Suprapubic skin (tissue), 4 donors: ENCODE measurements around the gene MGAT5. TPM values are rescaled to one million over a fixed set of nuclear protein-coding genes. Genes with fewer than 3 reads are reported as not detected.

ENCODE experiments used
- DNase-seq, 2 donors: peaks; one replicate each; pipeline ENCODE4 v3.0.0-alpha.2; 2019; ENCODE audit warnings: low spot score in 2 of 2
- H3K27ac ChIP-seq: fragments of 200-600 bp; sonication (generic); one replicate; pipeline ENCODE4 v1.5.1; 2019
- H3K27me3 ChIP-seq: fragments of 200-600 bp; sonication (generic); one replicate; pipeline ENCODE4 v1.5.1; 2019
- H3K36me3 ChIP-seq: fragments of 200-600 bp; sonication (generic); one replicate; pipeline ENCODE4 v1.5.1; 2019
- H3K4me1 ChIP-seq: fragments of 200-600 bp; sonication (generic); one replicate; pipeline ENCODE4 v1.5.1; 2019
- H3K4me3 ChIP-seq: fragments of 200-600 bp; sonication (generic); one replicate; pipeline ENCODE4 v1.5.1; 2019; ENCODE audit warnings: mild to moderate bottlenecking
- H3K9me3 ChIP-seq: fragments of 200-600 bp; sonication (generic); one replicate; pipeline ENCODE4 v1.5.1; 2019
- EP300 ChIP-seq: sonication (generic); formaldehyde crosslinking; IDR thresholded peaks from one replicate; pipeline ENCODE4 v1.6.1; 2017; ENCODE audit warnings: antibody characterized with exemption
- POLR2A ChIP-seq, 2 donors: fragments of 450-650 bp; IDR thresholded peaks; one replicate each; pipeline ENCODE4 v1.6.1; 2017; ENCODE audit warnings: antibody characterized with exemption in 2 of 2, mild to moderate bottlenecking in 2 of 2, moderate library complexity in 2 of 2
- POLR2AphosphoS5 ChIP-seq, 3 donors: sonication (generic); formaldehyde crosslinking; IDR thresholded peaks; one replicate each; pipeline ENCODE4 v1.6.1; 2017; ENCODE audit warnings: antibody characterized with exemption in 3 of 3
- WGBS: methylation state at CpG from one replicate; pipeline ENCODE4 v1.1.5; 2018; 5-methylcytosine and 5-hydroxymethylcytosine counted together
- total RNA-seq, 4 donors: library from RNA; depleted of rRNA; stranded (reverse); fragments of >200 nt; gene quantifications; one replicate each; pipeline ENCODE4 v1.1.0, GENCODE V29; 2016
- TF ChIP-seq, protein P1 (sequence below), 2 donors: fragments of 200-600 bp in 1 of 2; fragments of 450-650 bp in 1 of 2; sonication (generic) in 1 of 2; IDR thresholded peaks; one replicate each; pipeline ENCODE4 v1.5.1; 2016 to 2019; ENCODE audit warnings: antibody characterized with exemption in 2 of 2, mild to moderate bottlenecking in 1 of 2, moderate library complexity in 1 of 2

The MGAT5 gene
- total RNA-seq, 4 donors from 2014 or later, result 16.9 to 42.1 (median 32.9) TPM

DNA sequence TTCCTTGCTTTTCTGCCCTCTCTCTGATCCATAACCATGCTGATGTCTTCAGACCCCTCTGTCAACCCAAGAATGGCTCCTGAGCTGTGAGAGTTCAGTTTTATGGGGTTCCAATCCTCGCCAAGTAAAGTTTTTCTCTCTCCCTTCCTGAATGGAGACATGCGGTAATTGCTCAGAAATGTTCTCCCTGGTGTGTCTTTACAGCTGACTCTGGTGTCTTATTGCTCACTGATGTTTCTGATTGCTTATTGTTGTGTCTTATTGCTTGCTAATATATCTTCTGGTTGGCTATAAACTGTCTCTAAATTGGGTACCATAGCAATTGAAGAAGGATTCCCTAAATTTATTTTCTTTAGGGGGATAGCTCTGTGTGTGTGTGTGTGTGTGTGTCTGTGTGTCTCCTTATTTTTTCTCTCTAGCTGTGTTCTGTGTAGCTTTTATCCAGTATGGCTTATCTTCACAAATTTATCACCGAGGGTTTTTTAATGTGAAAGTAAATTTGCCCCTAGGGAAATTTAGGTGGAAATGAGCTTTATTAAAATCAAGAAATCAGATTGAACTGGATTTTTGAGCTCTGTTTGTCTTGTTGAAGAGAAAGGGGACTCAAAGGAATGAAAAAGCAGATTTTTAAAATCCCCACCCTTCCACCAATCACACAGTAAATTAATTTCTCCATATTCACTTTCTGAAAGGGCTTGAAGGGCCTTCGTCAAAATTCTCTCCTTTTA is 19.5 kb downstream of the MGAT5 start:
- no peak for TF ChIP-seq EP300
- TF ChIP-seq POLR2AphosphoS5 (IDR thresholded peaks at IDR 0.05), result no peak
- TF ChIP-seq POLR2A (IDR thresholded peaks at IDR 0.05), result no peak
- TF ChIP-seq, protein P1, sequence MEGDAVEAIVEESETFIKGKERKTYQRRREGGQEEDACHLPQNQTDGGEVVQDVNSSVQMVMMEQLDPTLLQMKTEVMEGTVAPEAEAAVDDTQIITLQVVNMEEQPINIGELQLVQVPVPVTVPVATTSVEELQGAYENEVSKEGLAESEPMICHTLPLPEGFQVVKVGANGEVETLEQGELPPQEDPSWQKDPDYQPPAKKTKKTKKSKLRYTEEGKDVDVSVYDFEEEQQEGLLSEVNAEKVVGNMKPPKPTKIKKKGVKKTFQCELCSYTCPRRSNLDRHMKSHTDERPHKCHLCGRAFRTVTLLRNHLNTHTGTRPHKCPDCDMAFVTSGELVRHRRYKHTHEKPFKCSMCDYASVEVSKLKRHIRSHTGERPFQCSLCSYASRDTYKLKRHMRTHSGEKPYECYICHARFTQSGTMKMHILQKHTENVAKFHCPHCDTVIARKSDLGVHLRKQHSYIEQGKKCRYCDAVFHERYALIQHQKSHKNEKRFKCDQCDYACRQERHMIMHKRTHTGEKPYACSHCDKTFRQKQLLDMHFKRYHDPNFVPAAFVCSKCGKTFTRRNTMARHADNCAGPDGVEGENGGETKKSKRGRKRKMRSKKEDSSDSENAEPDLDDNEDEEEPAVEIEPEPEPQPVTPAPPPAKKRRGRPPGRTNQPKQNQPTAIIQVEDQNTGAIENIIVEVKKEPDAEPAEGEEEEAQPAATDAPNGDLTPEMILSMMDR (IDR thresholded peaks at IDR 0.05), result no peak
- 80% methylated on average over 4 of the region's 4 CpGs for WGBS
- H3K4me3 ChIP-seq, result no peak overlapping the region
- peaks cover 11% of the 10 kb centered on the region for H3K36me3 ChIP-seq
- no peaks in the 10 kb centered on the region for H3K4me1 ChIP-seq
- H3K27ac ChIP-seq, result no peak overlapping the region
- no peaks in the 10 kb centered on the region for H3K27me3 ChIP-seq
- H3K9me3 ChIP-seq, result no peaks in the 10 kb centered on the region
- DNase-seq, result no peak

DNA sequence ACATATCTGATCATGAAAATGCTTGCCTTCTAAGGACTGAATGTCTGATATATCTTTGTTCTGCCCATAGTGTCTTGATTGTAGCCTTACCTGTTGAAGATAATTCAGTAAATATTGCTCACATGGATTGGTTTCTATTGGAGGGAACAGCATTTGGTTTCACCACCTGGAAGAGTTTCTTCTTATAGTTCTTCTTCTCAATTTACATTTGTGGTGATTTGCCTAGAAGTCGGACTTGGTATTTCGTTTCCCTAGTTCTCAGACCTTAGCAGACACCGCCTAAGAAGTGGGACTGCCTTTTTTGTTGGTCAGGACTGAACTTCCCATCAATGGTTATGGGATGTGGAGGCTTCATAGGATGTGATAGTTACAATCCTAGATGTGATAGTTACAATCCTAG is 20.2 kb downstream of the MGAT5 start:
- Histone ChIP-seq H3K4me3 (no peak overlapping the region), H3K36me3 (peaks cover 11% of the 10 kb centered on the region), H3K4me1 (no peaks in the 10 kb centered on the region), H3K9me3 (no peaks in the 10 kb centered on the region), H3K27ac (no peak overlapping the region), H3K27me3 (no peaks in the 10 kb centered on the region)
- TF ChIP-seq POLR2AphosphoS5 (IDR thresholded peaks at IDR 0.05) (no peak), POLR2A (IDR thresholded peaks at IDR 0.05) (no peak), EP300 (no peak)
- TF ChIP-seq, protein P1 (IDR thresholded peaks at IDR 0.05), result no peak
- 98% methylated on average over 3 of the region's 3 CpGs for WGBS
- DNase-seq, result no peak

DNA sequence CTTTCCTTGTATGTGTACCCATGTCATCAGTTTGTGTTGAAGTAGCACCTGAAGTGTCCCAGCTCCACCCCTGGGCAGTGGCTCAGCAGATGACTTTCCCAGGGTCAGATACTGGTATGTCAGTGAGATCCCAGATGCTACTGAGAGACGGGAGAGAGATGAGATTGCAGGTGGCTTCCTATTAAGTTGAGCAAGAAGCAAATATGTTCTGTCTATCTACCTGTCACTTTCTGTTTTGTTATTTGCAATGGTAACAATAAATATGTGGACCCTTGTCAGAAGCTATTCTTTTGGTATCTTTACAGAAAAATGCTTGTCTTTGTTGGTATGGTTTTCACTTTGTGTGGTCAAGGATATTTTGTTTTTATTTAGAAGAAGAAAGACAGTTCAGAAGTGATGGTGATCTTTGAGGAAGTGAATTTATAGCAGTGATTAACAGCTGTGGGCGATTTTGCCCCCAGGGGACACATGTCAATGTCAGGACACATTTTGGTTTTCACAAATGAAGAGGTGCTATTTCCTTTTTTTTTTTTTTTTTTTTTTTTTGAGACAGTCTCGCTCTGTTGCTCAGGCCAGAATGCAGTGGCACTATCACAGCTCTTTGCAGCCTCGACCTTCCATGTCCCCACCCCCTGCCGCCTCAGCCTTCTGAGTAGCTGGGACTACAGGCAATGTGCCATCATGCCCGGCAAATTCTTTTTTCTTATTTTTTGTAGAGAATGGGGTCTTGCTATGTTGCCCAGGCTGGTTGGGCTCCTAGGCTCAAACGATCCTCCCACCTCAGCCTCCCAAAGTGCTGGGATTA is 21.4 kb downstream of the MGAT5 start:
- 82% methylated on average over 7 of the region's 7 CpGs for WGBS
- no peak for TF ChIP-seq POLR2A (IDR thresholded peaks at IDR 0.05)
- no peak for TF ChIP-seq POLR2AphosphoS5 (IDR thresholded peaks at IDR 0.05)
- no peak for TF ChIP-seq EP300
- TF ChIP-seq, protein P1 (IDR thresholded peaks at IDR 0.05), result no peak
- Histone ChIP-seq H3K27me3 (no peaks in the 10 kb centered on the region), H3K36me3 (peaks cover 11% of the 10 kb centered on the region), H3K4me1 (no peaks in the 10 kb centered on the region), H3K9me3 (no peaks in the 10 kb centered on the region), H3K27ac (no peak overlapping the region), H3K4me3 (no peak overlapping the region)
- DNase-seq, result no peak

DNA sequence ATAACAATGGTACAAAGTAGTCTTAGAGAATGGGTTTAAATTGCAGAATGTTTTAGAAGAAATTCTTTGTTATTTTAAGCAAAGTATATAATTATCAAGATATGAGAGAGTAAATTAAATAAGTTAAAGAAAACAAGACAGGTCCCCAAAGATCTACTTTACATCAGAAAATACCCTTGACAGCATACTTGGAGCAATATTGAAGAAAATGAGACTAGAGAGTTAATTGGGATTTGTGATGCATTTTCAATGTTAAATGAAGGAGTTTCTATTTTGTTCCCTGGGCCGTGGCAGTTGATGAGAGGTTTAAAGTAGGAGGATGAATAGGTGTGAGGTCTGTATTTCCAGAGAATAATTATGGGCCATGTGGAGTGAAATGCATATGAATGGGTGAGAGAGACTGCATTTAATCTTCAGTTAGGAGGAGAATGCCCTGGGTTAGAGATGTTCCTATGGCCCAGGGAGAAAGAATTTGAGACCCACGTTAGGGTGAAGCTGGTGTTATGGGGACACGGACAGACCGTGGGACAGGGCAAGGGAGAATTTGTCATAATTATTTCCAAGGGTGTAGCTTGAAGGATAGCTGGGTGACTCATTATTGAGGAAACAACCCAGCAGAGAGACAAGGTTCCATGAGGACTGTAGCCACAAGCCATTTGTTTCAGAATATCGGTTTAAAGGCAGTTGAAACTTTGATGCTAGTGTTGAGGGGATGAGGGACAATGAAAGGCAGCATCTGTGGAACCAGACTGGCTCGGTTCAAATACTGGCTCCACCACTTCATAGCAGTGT is 22.7 kb downstream of the MGAT5 start:
- no peaks in the 10 kb centered on the region for H3K4me1 ChIP-seq
- no peak for TF ChIP-seq EP300
- no peak for TF ChIP-seq POLR2AphosphoS5 (IDR thresholded peaks at IDR 0.05)
- TF ChIP-seq, protein P1 (IDR thresholded peaks at IDR 0.05), result no peak
- TF ChIP-seq POLR2A (IDR thresholded peaks at IDR 0.05), result no peak
- DNase-seq, result no peak
- H3K27ac ChIP-seq, result no peak overlapping the region
- H3K9me3 ChIP-seq, result no peaks in the 10 kb centered on the region
- no peak overlapping the region for H3K4me3 ChIP-seq
- no peaks in the 10 kb centered on the region for H3K27me3 ChIP-seq
- H3K36me3 ChIP-seq, result peaks cover 4% of the 10 kb centered on the region
- 82% methylated on average over 6 of the region's 6 CpGs for WGBS
